KMS-11 (cell line): ENCODE measurements around the gene OR2C1.

Experiments
- H2AFZ ChIP-seq: fragments of 200-600 bp; sonication (generic); 2 replicates; pipeline ENCODE4 v1.6.1; 2016; ENCODE audit warnings: antibody characterized with exemption, mixed run types, low read depth
- H3K27ac ChIP-seq: fragments of 200-600 bp; sonication (generic); 2 replicates; pipeline ENCODE4 v1.6.1; 2016; ENCODE audit warnings: mild to moderate bottlenecking, mixed run types
- H3K27me3 ChIP-seq: fragments of 200-600 bp; sonication (generic); 2 replicates; pipeline ENCODE4 v1.6.1; 2017; ENCODE audit warnings: mild to moderate bottlenecking, low read depth, mixed run types, moderate library complexity; ENCODE audit not compliant: insufficient read depth
- H3K36me3 ChIP-seq: fragments of 200-600 bp; sonication (generic); 2 replicates; pipeline ENCODE4 v1.6.1; 2017; ENCODE audit warnings: mild to moderate bottlenecking, mixed run types; ENCODE audit not compliant: insufficient read depth
- H3K4me1 ChIP-seq: fragments of 200-600 bp; sonication (generic); 2 replicates; pipeline ENCODE4 v1.6.1; 2016; ENCODE audit warnings: mild to moderate bottlenecking, low read depth, mixed run types; ENCODE audit not compliant: poor library complexity, severe bottlenecking
- H3K4me2 ChIP-seq: fragments of 200-600 bp; sonication (generic); 2 replicates; pipeline ENCODE4 v1.7.0; 2016; ENCODE audit warnings: mild to moderate bottlenecking, mixed run types
- H3K4me3 ChIP-seq: fragments of 200-600 bp; sonication (generic); IDR thresholded peaks from 2 replicates; pipeline ENCODE4 v1.6.1; 2017; ENCODE audit warnings: low read depth, low read length, mixed read lengths; ENCODE audit not compliant: insufficient read depth
- H3K79me2 ChIP-seq: fragments of 200-600 bp; sonication (generic); 2 replicates; pipeline ENCODE4 v1.6.1; 2016; ENCODE audit warnings: low read depth, mixed run types; ENCODE audit not compliant: insufficient read depth
- H3K9ac ChIP-seq: fragments of 200-600 bp; sonication (generic); 2 replicates; pipeline ENCODE4 v1.6.1; 2016; ENCODE audit warnings: mild to moderate bottlenecking, mixed run types
- H4K20me1 ChIP-seq: fragments of 200-600 bp; sonication (generic); 2 replicates; pipeline ENCODE4 v1.6.1; 2016; ENCODE audit warnings: mild to moderate bottlenecking, mixed run types; ENCODE audit not compliant: insufficient read depth
- TF ChIP-seq, protein P1 (sequence below): fragments of 200-600 bp; sonication (generic); conservative IDR thresholded peaks from 2 replicates; pipeline ENCODE4 v1.6.1; 2017; ENCODE audit warnings: low read depth, mild to moderate bottlenecking, antibody characterized with exemption, low read length, moderate library complexity, mixed read lengths

Gene OR2C1

DNA sequence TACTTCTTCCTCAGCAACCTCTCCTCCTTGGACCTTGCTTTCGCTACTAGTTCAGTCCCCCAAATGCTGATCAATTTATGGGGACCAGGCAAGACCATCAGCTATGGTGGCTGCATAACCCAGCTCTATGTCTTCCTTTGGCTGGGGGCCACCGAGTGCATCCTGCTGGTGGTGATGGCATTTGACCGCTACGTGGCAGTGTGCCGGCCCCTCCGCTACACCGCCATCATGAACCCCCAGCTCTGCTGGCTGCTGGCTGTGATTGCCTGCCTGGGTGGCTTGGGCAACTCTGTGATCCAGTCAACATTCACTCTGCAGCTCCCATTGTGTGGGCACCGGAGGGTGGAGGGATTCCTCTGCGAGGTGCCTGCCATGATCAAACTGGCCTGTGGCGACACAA lies 429 bp downstream of the OR2C1 start:
- Histone ChIP-seq H3K27me3 (no peaks in the 10 kb centered on the region), H3K9ac (no peak overlapping the region), H2AFZ (no peak overlapping the region), H3K4me1 (peaks cover 27% of the 10 kb centered on the region), H3K27ac (no peak overlapping the region), H3K4me2 (no peak overlapping the region), H3K36me3 (no peaks in the 10 kb centered on the region), H3K79me2 (no peaks in the 10 kb centered on the region), H4K20me1 (no peaks in the 10 kb centered on the region), H3K4me3 (no peak overlapping the region)
- TF ChIP-seq, protein P1, sequence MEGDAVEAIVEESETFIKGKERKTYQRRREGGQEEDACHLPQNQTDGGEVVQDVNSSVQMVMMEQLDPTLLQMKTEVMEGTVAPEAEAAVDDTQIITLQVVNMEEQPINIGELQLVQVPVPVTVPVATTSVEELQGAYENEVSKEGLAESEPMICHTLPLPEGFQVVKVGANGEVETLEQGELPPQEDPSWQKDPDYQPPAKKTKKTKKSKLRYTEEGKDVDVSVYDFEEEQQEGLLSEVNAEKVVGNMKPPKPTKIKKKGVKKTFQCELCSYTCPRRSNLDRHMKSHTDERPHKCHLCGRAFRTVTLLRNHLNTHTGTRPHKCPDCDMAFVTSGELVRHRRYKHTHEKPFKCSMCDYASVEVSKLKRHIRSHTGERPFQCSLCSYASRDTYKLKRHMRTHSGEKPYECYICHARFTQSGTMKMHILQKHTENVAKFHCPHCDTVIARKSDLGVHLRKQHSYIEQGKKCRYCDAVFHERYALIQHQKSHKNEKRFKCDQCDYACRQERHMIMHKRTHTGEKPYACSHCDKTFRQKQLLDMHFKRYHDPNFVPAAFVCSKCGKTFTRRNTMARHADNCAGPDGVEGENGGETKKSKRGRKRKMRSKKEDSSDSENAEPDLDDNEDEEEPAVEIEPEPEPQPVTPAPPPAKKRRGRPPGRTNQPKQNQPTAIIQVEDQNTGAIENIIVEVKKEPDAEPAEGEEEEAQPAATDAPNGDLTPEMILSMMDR: no peak

DNA sequence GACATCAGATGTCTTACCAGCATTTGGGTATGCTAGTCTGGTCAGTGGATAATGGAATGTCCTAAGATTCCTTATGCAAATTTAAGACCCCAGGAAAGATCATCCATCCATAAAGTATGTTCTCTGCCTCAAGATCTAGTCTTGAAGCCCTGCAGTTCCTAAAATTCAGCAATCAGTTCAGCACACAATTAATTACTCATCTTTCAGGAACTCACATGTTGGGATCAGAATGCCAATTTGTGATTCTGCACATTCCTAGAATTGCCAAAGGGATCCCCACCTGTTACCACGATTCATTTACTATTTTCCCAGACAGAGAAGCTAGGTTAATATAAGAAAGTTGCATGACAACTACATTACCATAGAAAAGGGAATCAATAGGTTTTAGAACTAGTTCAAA lies 3.2 kb downstream of the OR2C1 start:
- H3K4me1 ChIP-seq: peaks cover 9% of the 10 kb centered on the region
- no peak overlapping the region for H3K9ac ChIP-seq
- no peak overlapping the region for H3K4me3 ChIP-seq
- H2AFZ ChIP-seq: no peak overlapping the region
- no peak overlapping the region for H3K4me2 ChIP-seq
- H3K27ac ChIP-seq: no peak overlapping the region
- TF ChIP-seq, protein P1: no peak
- H3K27me3 ChIP-seq: no peaks in the 10 kb centered on the region
- no peaks in the 10 kb centered on the region for H4K20me1 ChIP-seq
- H3K79me2 ChIP-seq: no peaks in the 10 kb centered on the region
- no peaks in the 10 kb centered on the region for H3K36me3 ChIP-seq

DNA sequence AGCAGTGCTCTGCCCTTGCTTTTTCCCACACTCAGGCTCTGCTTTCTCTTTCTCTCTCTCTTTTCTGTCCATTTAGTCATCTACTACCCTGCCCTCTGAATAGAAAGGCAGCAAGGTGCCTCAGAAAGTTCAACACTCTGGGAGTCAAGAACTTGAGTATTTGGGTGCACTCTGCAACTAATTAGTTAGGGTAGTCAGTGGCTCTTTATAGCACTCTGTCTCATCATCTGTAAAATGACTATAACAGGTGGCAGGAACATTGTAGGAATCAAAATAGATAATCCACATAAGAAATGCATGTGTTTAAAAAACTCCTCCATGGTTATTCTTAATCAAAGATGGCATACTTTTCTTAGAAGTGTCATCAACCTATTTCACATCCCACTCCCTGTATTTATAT lies 7.2 kb downstream of the OR2C1 start:
- TF ChIP-seq, protein P1: no peak
- H3K27ac ChIP-seq: no peak overlapping the region
- no peaks in the 10 kb centered on the region for H3K79me2 ChIP-seq
- H3K4me1 ChIP-seq: no peaks in the 10 kb centered on the region
- H3K36me3 ChIP-seq: no peaks in the 10 kb centered on the region
- H4K20me1 ChIP-seq: no peaks in the 10 kb centered on the region
- no peak overlapping the region for H2AFZ ChIP-seq
- no peaks in the 10 kb centered on the region for H3K27me3 ChIP-seq
- H3K4me3 ChIP-seq: no peak overlapping the region
- no peak overlapping the region for H3K9ac ChIP-seq
- no peak overlapping the region for H3K4me2 ChIP-seq

DNA sequence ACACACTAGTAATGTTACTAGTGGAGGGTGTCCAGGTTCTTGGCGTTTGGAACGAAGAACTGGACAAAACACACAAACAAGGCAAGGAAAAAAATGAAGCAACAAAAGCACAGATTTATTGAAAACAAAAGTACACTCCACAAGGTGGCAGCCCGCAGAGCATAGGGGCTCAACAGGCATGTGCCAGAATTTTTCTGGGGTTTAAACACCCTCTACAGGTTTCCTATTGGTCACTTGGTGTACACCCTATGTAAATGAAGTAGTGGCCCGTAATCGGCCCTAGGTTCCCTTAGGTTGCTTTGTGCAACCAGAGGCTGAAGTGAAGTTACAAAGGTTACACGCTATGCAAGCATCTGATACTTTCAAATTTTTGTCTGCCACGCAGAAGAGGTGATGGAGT lies 8.1 kb downstream of the OR2C1 start:
- no peaks in the 10 kb centered on the region for H3K4me1 ChIP-seq
- H3K27me3 ChIP-seq: no peaks in the 10 kb centered on the region
- no peaks in the 10 kb centered on the region for H3K36me3 ChIP-seq
- H3K79me2 ChIP-seq: no peaks in the 10 kb centered on the region
- no peak overlapping the region for H3K9ac ChIP-seq
- no peak overlapping the region for H2AFZ ChIP-seq
- H3K4me2 ChIP-seq: no peak overlapping the region
- no peak overlapping the region for H3K4me3 ChIP-seq
- TF ChIP-seq, protein P1: no peak
- H4K20me1 ChIP-seq: no peaks in the 10 kb centered on the region
- no peak overlapping the region for H3K27ac ChIP-seq
